Sigmoid colon (tissue), 4 donors: ENCODE measurements around the gene CD81.

Experiments used
- CTCF ChIP-seq, 4 experiments: fragments of 450-650 bp in 3 of 4; fragments of 200-600 bp in 1 of 4; IDR thresholded peaks; one replicate each; pipeline ENCODE4 v1.5.1; 2016 to 2019; ENCODE audit warnings: antibody characterized with exemption in 4 of 4, mild to moderate bottlenecking in 3 of 4, moderate library complexity in 2 of 4
- EP300 ChIP-seq, 4 donors: sonication (generic); formaldehyde crosslinking; IDR thresholded peaks; one replicate each; pipeline ENCODE4 v1.6.1; 2017; ENCODE audit warnings: antibody characterized with exemption in 4 of 4
- POLR2A ChIP-seq, 2 donors: fragments of 450-650 bp; IDR thresholded peaks; one replicate each; pipeline ENCODE4 v1.6.1; 2016; ENCODE audit warnings: antibody characterized with exemption in 2 of 2, mild to moderate bottlenecking in 2 of 2, moderate library complexity in 2 of 2
- POLR2AphosphoS5 ChIP-seq, 4 donors: sonication (generic); formaldehyde crosslinking; IDR thresholded peaks; one replicate each; pipeline ENCODE4 v1.6.1; 2017; ENCODE audit warnings: antibody characterized with exemption in 4 of 4

GRCh38 chr11:2383852-2384804 lies 7.0 kb downstream of the CD81 start:
- no peak for TF ChIP-seq CTCF (IDR thresholded peaks at IDR 0.05)
- TF ChIP-seq POLR2A (IDR thresholded peaks at IDR 0.05), result no peak
- no peak for TF ChIP-seq EP300 (IDR thresholded peaks at IDR 0.05)
- peak in 1 of 4 donors; percentile 18 for TF ChIP-seq POLR2AphosphoS5 (IDR thresholded peaks at IDR 0.05)
